GM18951 (cell line): Measurements from ENCODE around the gene TPCN2.

ENCODE experiments used
- POLR2A ChIP-seq: IDR thresholded peaks from 4 replicates; pipeline ENCODE4 v1.6.1; 2011; ENCODE audit warnings: mild to moderate bottlenecking; ENCODE audit not compliant: insufficient read length, insufficient read depth; ENCODE audit errors: extremely low read depth
- in situ Hi-C: fragments of 300-500 bp; cut with MboI; formaldehyde crosslinking; loops from one replicate; pipeline ENCODE4 v1.12.0; 2022; ENCODE audit warnings: low sequenced_read_pairs, mixed read lengths, inconsistent platforms; ENCODE audit not compliant: unreplicated experiment

The TPCN2 gene

GRCh38 chr11:69037544-69037943 is 11.2 kb upstream of the TPCN2 start:
- no peak for TF ChIP-seq POLR2A
- in situ Hi-C loops = no loop called here

GRCh38 chr11:69039501-69039900 is 9.2 kb upstream of the TPCN2 start:
- in situ Hi-C loops = no loop called here
- no peak for TF ChIP-seq POLR2A

GRCh38 chr11:69040051-69040450 is 8.7 kb upstream of the TPCN2 start:
- in situ Hi-C loops = no loop called here
- TF ChIP-seq POLR2A = no peak

GRCh38 chr11:69040581-69041260 is 8.0 kb upstream of the TPCN2 start:
- no peak for TF ChIP-seq POLR2A
- in situ Hi-C loops = no loop called here

- TF ChIP-seq POLR2A = no peak
- in situ Hi-C loops = no loop called here
Observed at GRCh38 chr11:69041516-69041915, 7.2 kb upstream of the TPCN2 start.

GRCh38 chr11:69044111-69045013 is 4.4 kb upstream of the TPCN2 start:
- TF ChIP-seq POLR2A = no peak
- in situ Hi-C loops = no loop called here

- no peak for TF ChIP-seq POLR2A
- in situ Hi-C loops = no loop called here
Observed at GRCh38 chr11:69048031-69048693, 570 bp upstream of the TPCN2 start.

GRCh38 chr11:69049490-69049867 is 747 bp downstream of the TPCN2 start:
- in situ Hi-C loops = no loop called here
- TF ChIP-seq POLR2A = no peak

GRCh38 chr11:69050592-69051380 is 2.1 kb downstream of the TPCN2 start:
- in situ Hi-C loops = no loop called here
- TF ChIP-seq POLR2A = no peak

- in situ Hi-C loops = no loop called here
- TF ChIP-seq POLR2A = no peak
Observed at GRCh38 chr11:69051381-69052342, 2.9 kb downstream of the TPCN2 start.

GRCh38 chr11:69052343-69053168 is 3.8 kb downstream of the TPCN2 start:
- no peak for TF ChIP-seq POLR2A
- in situ Hi-C loops = no loop called here
